GM21576 (cell line): Measurements from ENCODE around the gene CYTH2.

Experiments used
- ATAC-seq: cut with Tn5 transposase; IDR thresholded peaks from one replicate; pipeline ENCODE4 v1.9.1; 2021; ENCODE audit warnings: mild to moderate bottlenecking, moderate library complexity; ENCODE audit not compliant: unreplicated experiment

The CYTH2 gene

GRCh38 chr19:48452289-48453190 lies 16.6 kb upstream of the CYTH2 start:
- no peak for ATAC-seq

- ATAC-seq = no peak
Observed at GRCh38 chr19:48454150-48454730, 14.9 kb upstream of the CYTH2 start.

GRCh38 chr19:48455171-48455907 lies 13.8 kb upstream of the CYTH2 start, which contains the start of gene KCNJ14:
Gene KCNJ14, plus strand, starts transcription at chr19:48455574. Its CDS starts 6,151 bp downstream, at chr19:48461725.
- ATAC-seq = no peak

GRCh38 chr19:48455908-48456562 lies 13.1 kb upstream of the CYTH2 start:
- no peak for ATAC-seq

- ATAC-seq = no peak
Observed at GRCh38 chr19:48456864-48457263, 12.3 kb upstream of the CYTH2 start.

- ATAC-seq = no peak
Observed at GRCh38 chr19:48458016-48458415, 11.2 kb upstream of the CYTH2 start.

GRCh38 chr19:48461651-48461981 lies 7.6 kb upstream of the CYTH2 start:
- no peak for ATAC-seq

- ATAC-seq = no peak
Observed at GRCh38 chr19:48461982-48462655, 7.0 kb upstream of the CYTH2 start.

- ATAC-seq = no peak
Observed at GRCh38 chr19:48465215-48465614, 4.0 kb upstream of the CYTH2 start.

GRCh38 chr19:48466561-48467325 lies 2.4 kb upstream of the CYTH2 start:
- no peak for ATAC-seq

- peak; percentile 85 for ATAC-seq
Observed at GRCh38 chr19:48468772-48469288, 339 bp upstream of the CYTH2 start.

GRCh38 chr19:48469934-48470680 lies 938 bp downstream of the CYTH2 start:
- ATAC-seq = no peak

- ATAC-seq = no peak
Observed at GRCh38 chr19:48470856-48471255, 1.7 kb downstream of the CYTH2 start.

GRCh38 chr19:48471836-48472235 lies 2.7 kb downstream of the CYTH2 start:
- no peak for ATAC-seq

- ATAC-seq = no peak
Observed at GRCh38 chr19:48473161-48473966, 4.2 kb downstream of the CYTH2 start.

GRCh38 chr19:48474084-48474592 lies 5.0 kb downstream of the CYTH2 start:
- no peak for ATAC-seq

GRCh38 chr19:48475369-48476068 lies 6.3 kb downstream of the CYTH2 start:
- no peak for ATAC-seq
